T-helper 1 cell treated with Interleukin-12 subunit alpha and Interleukin-12 subunit beta and Interleukin-4 antibody, amounts not matched to agents 30 μg/mL and 1 μg/mL, for 36 hours (primary cell): ENCODE measurements around the gene NSMCE4A.
A peak's percentile ranks its signal among the peaks of the same experiment; 100 is the strongest.
"Not testable (repeated sequence)": the region's sequence is repeated elsewhere in the genome, so short reads cannot be mapped to it uniquely, and the experiment has no call there.

Experiments used
- H3K27ac Mint-ChIP-seq: one replicate; pipeline ENCODE4 v1.8.0; 2021; ENCODE audit warnings: mild to moderate bottlenecking, mixed read lengths
- H3K27me3 Mint-ChIP-seq: one replicate; pipeline ENCODE4 v1.8.0; 2021; ENCODE audit warnings: low read depth, mixed read lengths
- H3K36me3 Mint-ChIP-seq: one replicate; pipeline ENCODE4 v1.8.0; 2021; ENCODE audit warnings: low read depth, mixed read lengths
- H3K4me1 Mint-ChIP-seq: one replicate; pipeline ENCODE4 v1.8.0; 2021; ENCODE audit warnings: low read depth, mixed read lengths
- H3K4me3 Mint-ChIP-seq: one replicate; pipeline ENCODE4 v1.8.0; 2021; ENCODE audit warnings: mild to moderate bottlenecking, moderate library complexity, mixed read lengths
- H3K9me3 Mint-ChIP-seq: one replicate; pipeline ENCODE4 v1.8.0; 2021; ENCODE audit warnings: mixed read lengths

Gene NSMCE4A

GRCh38 chr10:122007415-122007814 is 32.4 kb upstream of the NSMCE4A start:
- H3K27ac Mint-ChIP-seq: no peak overlapping the region
- no peaks in the 10 kb centered on the region for H3K4me1 Mint-ChIP-seq
- no peak overlapping the region for H3K4me3 Mint-ChIP-seq
- H3K9me3 Mint-ChIP-seq: peaks cover 11% of the 10 kb centered on the region
- H3K27me3 Mint-ChIP-seq: no peaks in the 10 kb centered on the region
- no peaks in the 10 kb centered on the region for H3K36me3 Mint-ChIP-seq

- no peaks in the 10 kb centered on the region for H3K36me3 Mint-ChIP-seq
- H3K4me3 Mint-ChIP-seq: no peak overlapping the region
- H3K9me3 Mint-ChIP-seq: peaks cover 24% of the 10 kb centered on the region
- H3K27ac Mint-ChIP-seq: no peak overlapping the region
- no peaks in the 10 kb centered on the region for H3K4me1 Mint-ChIP-seq
- no peaks in the 10 kb centered on the region for H3K27me3 Mint-ChIP-seq
Measured at GRCh38 chr10:122001698-122002097, 26.7 kb upstream of the NSMCE4A start.

GRCh38 chr10:121999301-121999700 is 24.3 kb upstream of the NSMCE4A start:
- H3K4me3 Mint-ChIP-seq: no peak overlapping the region
- H3K27me3 Mint-ChIP-seq: no peaks in the 10 kb centered on the region
- no peak overlapping the region for H3K27ac Mint-ChIP-seq
- H3K36me3 Mint-ChIP-seq: no peaks in the 10 kb centered on the region
- peaks cover 22% of the 10 kb centered on the region for H3K9me3 Mint-ChIP-seq
- H3K4me1 Mint-ChIP-seq: no peaks in the 10 kb centered on the region

- Mint-ChIP-seq H3K4me1 (no peaks in the 10 kb centered on the region), H3K9me3 (peaks cover 21% of the 10 kb centered on the region), H3K36me3 (no peaks in the 10 kb centered on the region), H3K27ac (no peak overlapping the region), H3K4me3 (no peak overlapping the region), H3K27me3 (peaks cover 5% of the 10 kb centered on the region)
Measured at GRCh38 chr10:121998462-121998861, 23.4 kb upstream of the NSMCE4A start.

GRCh38 chr10:121994429-121994941 is 19.5 kb upstream of the NSMCE4A start:
- Mint-ChIP-seq H3K4me1 (peaks cover 5% of the 10 kb centered on the region), H3K4me3 (no peak overlapping the region), H3K27ac (no peak overlapping the region), H3K9me3 (no peaks in the 10 kb centered on the region), H3K27me3 (peaks cover 5% of the 10 kb centered on the region), H3K36me3 (no peaks in the 10 kb centered on the region)

- H3K4me1 Mint-ChIP-seq, H3K9me3 Mint-ChIP-seq, H3K27me3 Mint-ChIP-seq, H3K4me3 Mint-ChIP-seq, H3K27ac Mint-ChIP-seq, H3K36me3 Mint-ChIP-seq: not testable (repeated sequence)
Measured at GRCh38 chr10:121991727-121992126, 16.7 kb upstream of the NSMCE4A start.

- Mint-ChIP-seq H3K9me3 (peaks cover 9% of the 10 kb centered on the region), H3K4me1 (peaks cover 5% of the 10 kb centered on the region), H3K27ac (no peak overlapping the region), H3K36me3 (no peaks in the 10 kb centered on the region), H3K27me3 (peaks cover 5% of the 10 kb centered on the region), H3K4me3 (no peak overlapping the region)
Measured at GRCh38 chr10:121990015-121990677, 15.1 kb upstream of the NSMCE4A start.

- Mint-ChIP-seq H3K27ac (no peak within 1 kb of the TSS), H3K36me3 (peaks cover 1% of the 10 kb centered on the region), H3K4me3 (no peak within 1 kb of the TSS), H3K9me3 (peaks cover 21% of the 10 kb centered on the region), H3K27me3 (peaks cover under 1% of the 10 kb centered on the region), H3K4me1 (peaks cover 5% of the 10 kb centered on the region)
Measured at GRCh38 chr10:121988361-121989324, 13.6 kb upstream of the NSMCE4A start, which contains the start of gene TACC2. TSS of gene TACC2 (plus strand) at chr10:121989163. CDS start at chr10:122021982, 32,819 bp downstream.

- Mint-ChIP-seq H3K27ac (no peak overlapping the region), H3K27me3 (no peaks in the 10 kb centered on the region), H3K4me3 (no peak overlapping the region), H3K4me1 (no peaks in the 10 kb centered on the region), H3K9me3 (peaks cover 26% of the 10 kb centered on the region), H3K36me3 (peaks cover 1% of the 10 kb centered on the region)
Measured at GRCh38 chr10:121984463-121984862, 9.4 kb upstream of the NSMCE4A start.

- Mint-ChIP-seq H3K27ac (no peak overlapping the region), H3K4me1 (no peaks in the 10 kb centered on the region), H3K27me3 (no peaks in the 10 kb centered on the region), H3K4me3 (no peak overlapping the region), H3K36me3 (peaks cover 1% of the 10 kb centered on the region), H3K9me3 (peaks cover 26% of the 10 kb centered on the region)
Measured at GRCh38 chr10:121983852-121984251, 8.8 kb upstream of the NSMCE4A start.

GRCh38 chr10:121981346-121981745 is 6.3 kb upstream of the NSMCE4A start:
- Mint-ChIP-seq H3K9me3 (peaks cover 31% of the 10 kb centered on the region), H3K36me3 (peaks cover 1% of the 10 kb centered on the region), H3K27ac (no peak overlapping the region), H3K4me1 (no peaks in the 10 kb centered on the region), H3K4me3 (no peak overlapping the region), H3K27me3 (no peaks in the 10 kb centered on the region)

GRCh38 chr10:121978511-121978910 is 3.5 kb upstream of the NSMCE4A start:
- Mint-ChIP-seq H3K27me3 (no peaks in the 10 kb centered on the region), H3K27ac (no peak overlapping the region), H3K9me3 (peaks cover 15% of the 10 kb centered on the region), H3K4me3 (no peak overlapping the region), H3K36me3 (no peaks in the 10 kb centered on the region), H3K4me1 (peaks cover 5% of the 10 kb centered on the region)

- Mint-ChIP-seq H3K4me1 (peaks cover 11% of the 10 kb centered on the region), H3K4me3 (no peak overlapping the region)
Measured at GRCh38 chr10:121976607-121977006, 1.6 kb upstream of the NSMCE4A start.

GRCh38 chr10:121975295-121976086 is 474 bp upstream of the NSMCE4A start:
- Mint-ChIP-seq H3K27ac (no peak overlapping the region), H3K4me3 (peak overlapping the region; percentile 57), H3K36me3 (peaks cover 4% of the 10 kb centered on the region), H3K27me3 (no peaks in the 10 kb centered on the region), H3K9me3 (peaks cover 10% of the 10 kb centered on the region), H3K4me1 (peaks cover 13% of the 10 kb centered on the region)

More at GRCh38 chr10:121976607-121977006, 1.6 kb upstream of the NSMCE4A start:
- H3K36me3 Mint-ChIP-seq: peaks cover 2% of the 10 kb centered on the region
- no peaks in the 10 kb centered on the region for H3K27me3 Mint-ChIP-seq
- no peak overlapping the region for H3K27ac Mint-ChIP-seq
- peaks cover 10% of the 10 kb centered on the region for H3K9me3 Mint-ChIP-seq
